DOHH2 (cell line): Measurements from ENCODE around the gene DDN.

ENCODE experiments used
- H3F3A ChIP-seq: fragments of 200-600 bp; sonication (generic), shearing (Covaris generic); 2 replicates; pipeline ENCODE4 v1.6.0; 2016; ENCODE audit warnings: antibody characterized with exemption, mild to moderate bottlenecking; ENCODE audit not compliant: control insufficient read depth, insufficient read depth
- H3K27ac ChIP-seq: fragments of 200-600 bp; sonication (generic); 2 replicates; pipeline ENCODE4 v1.5.1; 2014; ENCODE audit warnings: low read depth, mild to moderate bottlenecking, low read length, moderate library complexity
- H3K27me3 ChIP-seq: fragments of 200-600 bp; sonication (generic); 2 replicates; pipeline ENCODE4 v1.6.1; 2014; ENCODE audit warnings: mild to moderate bottlenecking, low read length, mixed read lengths; ENCODE audit not compliant: control insufficient read depth
- H3K36me3 ChIP-seq: fragments of 200-600 bp; sonication (generic); 2 replicates; pipeline ENCODE4 v1.6.1; 2014; ENCODE audit warnings: mild to moderate bottlenecking, low read length, moderate library complexity, mixed read lengths; ENCODE audit not compliant: control insufficient read depth
- H3K4me1 ChIP-seq: fragments of 200-600 bp; sonication (generic); 2 replicates; pipeline ENCODE4 v1.6.1; 2014; ENCODE audit warnings: mild to moderate bottlenecking, low read length, mixed read lengths; ENCODE audit not compliant: control insufficient read depth
- H3K4me2 ChIP-seq: fragments of 200-600 bp; sonication (generic); 2 replicates; pipeline ENCODE4 v1.6.0; 2014; ENCODE audit warnings: mild to moderate bottlenecking, low read length, moderate library complexity
- H3K4me3 ChIP-seq: fragments of 200-600 bp; sonication (generic); 2 replicates; pipeline ENCODE4 v1.5.1; 2014; ENCODE audit warnings: mild to moderate bottlenecking, low read length, mixed read lengths
- H3K79me2 ChIP-seq: fragments of 200-600 bp; sonication (generic); 2 replicates; pipeline ENCODE4 v1.6.1; 2014; ENCODE audit warnings: mild to moderate bottlenecking, low read length, mixed read lengths; ENCODE audit not compliant: control insufficient read depth
- H3K9me2 ChIP-seq: fragments of 200-600 bp; sonication (generic); replicated peaks from 2 replicates; pipeline ENCODE4 v1.6.1; 2014; ENCODE audit warnings: mild to moderate bottlenecking, low read length, mixed read lengths; ENCODE audit not compliant: control insufficient read depth
- H3K9me3 ChIP-seq: fragments of 200-600 bp; sonication (generic); 2 replicates; pipeline ENCODE4 v1.6.1; 2014; ENCODE audit warnings: antibody characterized with exemption, low read length, mixed read lengths; ENCODE audit not compliant: control insufficient read depth, insufficient read depth
- H4K20me1 ChIP-seq: fragments of 200-600 bp; sonication (generic); 2 replicates; pipeline ENCODE4 v1.6.0; 2014; ENCODE audit warnings: low read depth, mild to moderate bottlenecking, antibody characterized with exemption, low read length, moderate library complexity; ENCODE audit not compliant: control insufficient read depth, insufficient read depth
- CTCF ChIP-seq: fragments of 200-600 bp; sonication (generic); IDR thresholded peaks from one replicate; pipeline ENCODE4 v1.5.1; 2014; ENCODE audit warnings: antibody characterized with exemption, mild to moderate bottlenecking, low read depth, low read length; ENCODE audit not compliant: poor library complexity, severe bottlenecking
- EZH2phosphoT487 ChIP-seq: fragments of 200-600 bp; sonication (generic); IDR thresholded peaks from 2 replicates; pipeline ENCODE4 v1.6.1; 2017; ENCODE audit warnings: borderline replicate concordance, mild to moderate bottlenecking, antibody characterized with exemption, low read length, moderate library complexity, mixed read lengths

Gene DDN

GRCh38 chr12:48993787-48994186, 5.4 kb downstream of the DDN start:
- H3K9me2 ChIP-seq = no peaks in the 10 kb centered on the region
- no peak overlapping the region for H3K27ac ChIP-seq
- H3F3A ChIP-seq = 0 out of 2 replicates have a peak, but pooled peaks cover 7% of the 10 kb centered on the region
- H3K79me2 ChIP-seq = no peaks in the 10 kb centered on the region
- H3K27me3 ChIP-seq = peaks cover 51% of the 10 kb centered on the region
- H3K4me3 ChIP-seq = no peak overlapping the region
- H3K9me3 ChIP-seq = no peaks in the 10 kb centered on the region
- no peak for TF ChIP-seq CTCF
- TF ChIP-seq EZH2phosphoT487 = no peak
- H3K4me1 ChIP-seq = peaks cover 31% of the 10 kb centered on the region
- H3K4me2 ChIP-seq = no peak overlapping the region
- no peaks in the 10 kb centered on the region for H3K36me3 ChIP-seq
- H4K20me1 ChIP-seq = no peaks in the 10 kb centered on the region

GRCh38 chr12:48991247-48992050, 7.7 kb downstream of the DDN start:
- no peak overlapping the region for H3K4me3 ChIP-seq
- H3K4me2 ChIP-seq = no peak overlapping the region
- H3K36me3 ChIP-seq = no peaks in the 10 kb centered on the region
- no peaks in the 10 kb centered on the region for H3K79me2 ChIP-seq
- TF ChIP-seq EZH2phosphoT487 (no peak), CTCF (no peak)
- peaks cover 7% of the 10 kb centered on the region; the same call in 1 of the 2 replicates for H3K4me1 ChIP-seq
- H3F3A ChIP-seq = 0 out of 2 replicates have a peak, but pooled peaks cover 7% of the 10 kb centered on the region
- H3K27me3 ChIP-seq = peaks cover 48% of the 10 kb centered on the region
- H3K9me3 ChIP-seq = no peaks in the 10 kb centered on the region
- H3K27ac ChIP-seq = no peak overlapping the region
- H3K9me2 ChIP-seq = no peaks in the 10 kb centered on the region
- H4K20me1 ChIP-seq = no peaks in the 10 kb centered on the region

GRCh38 chr12:48990552-48990951, 8.6 kb downstream of the DDN start:
- Histone ChIP-seq H3K4me2 (no peak overlapping the region), H3K4me1 (peaks cover 6% of the 10 kb centered on the region; the same call in 1 of the 2 replicates), H3K79me2 (no peaks in the 10 kb centered on the region), H3K4me3 (no peak overlapping the region), H3K27me3 (peaks cover 52% of the 10 kb centered on the region), H4K20me1 (no peaks in the 10 kb centered on the region), H3K9me3 (no peaks in the 10 kb centered on the region), H3K27ac (no peak overlapping the region), H3K9me2 (no peaks in the 10 kb centered on the region), H3F3A (no peaks in the 10 kb centered on the region), H3K36me3 (no peaks in the 10 kb centered on the region)
- no peak for TF ChIP-seq EZH2phosphoT487
- no peak for TF ChIP-seq CTCF
